Measurements from ENCODE around the gene AS3MT. TPM values are rescaled to one million over a fixed set of nuclear protein-coding genes. Genes with fewer than 3 reads are reported as not detected.

AS3MT gene
- total RNA-seq (2014; rRNA removed; shearing (Covaris generic)) = 0.26 and 0.32 TPM in 2 replicates

GRCh38 chr10:102869258-102870198, at the start of gene AS3MT:
Gene AS3MT, plus strand, starts transcription at chr10:102869470. Its CDS starts 123 bp downstream, at chr10:102869593.

GRCh38 chr10:102837230-102837721, 32.0 kb upstream of the AS3MT start, which contains the start of gene CYP17A1:
Gene CYP17A1, minus strand, starts transcription at chr10:102837413. Its CDS starts 52 bp downstream, at chr10:102837361.

GRCh38 chr10:102917962-102918816, 48.9 kb downstream of the AS3MT start, which contains the start of gene CNNM2:
Gene CNNM2, plus strand, starts transcription at chr10:102918294. Its CDS starts 187 bp downstream, at chr10:102918481.

Small RNA genes lying within 50 kb of the gene (small RNA-seq; reads per million reads assigned to genes)
- not detected for gene AS3MT
- not detected for gene RF00026

Other genes starting within 250 kb of the AS3MT start
- gene TRIM8, start 225.0 kb upstream of the AS3MT start, total RNA-seq (2014; rRNA removed; shearing (Covaris generic)) = 76.5 and 87.1 TPM in 2 replicates
- gene ARL3, start 155.1 kb upstream of the AS3MT start, total RNA-seq (2014; rRNA removed; shearing (Covaris generic)) = 8.1 and 8.3 TPM in 2 replicates
- 7.7 and 13.6 TPM in 2 replicates for gene SFXN2, start 154.8 kb upstream of the AS3MT start, total RNA-seq (2014; rRNA removed; shearing (Covaris generic))
- gene WBP1L, start 125.5 kb upstream of the AS3MT start, total RNA-seq (2014; rRNA removed; shearing (Covaris generic)) = 13.2 and 16.1 TPM in 2 replicates
- gene CYP17A1, start 32.1 kb upstream of the AS3MT start, total RNA-seq (2014; rRNA removed; shearing (Covaris generic)) = not detected in 2 replicates
- gene BORCS7, start 15.2 kb upstream of the AS3MT start, total RNA-seq (2014; rRNA removed; shearing (Covaris generic)) = 18.7 and 21.2 TPM in 2 replicates
- 12.6 and 15.8 TPM in 2 replicates for gene CNNM2, start 48.8 kb downstream of the AS3MT start, total RNA-seq (2014; rRNA removed; shearing (Covaris generic))